Transverse colon (tissue), 4 donors: ENCODE results near the gene RPAIN. TPM values are rescaled to one million over a fixed set of nuclear protein-coding genes. Genes with fewer than 3 reads are reported as not detected.

Source experiments
- DNase-seq: peaks from one replicate; pipeline ENCODE4 v3.0.0-alpha.2; 2019
- H3K27ac ChIP-seq, 4 donors: fragments of 200-600 bp; sonication (generic); 2 replicates each; pipeline ENCODE4 v1.5.1; 2016 to 2018; ENCODE audit warnings: inconsistent platforms in 4 of 4
- H3K27me3 ChIP-seq: fragments of 200-600 bp; sonication (generic); 2 replicates; pipeline ENCODE4 v1.5.1; 2017; ENCODE audit warnings: inconsistent platforms
- H3K36me3 ChIP-seq, 4 donors: fragments of 200-600 bp; sonication (generic); 2 replicates each; pipeline ENCODE4 v1.5.1; 2017 to 2019; ENCODE audit warnings: inconsistent platforms in 4 of 4
- H3K4me1 ChIP-seq, 4 donors: fragments of 200-600 bp; sonication (generic); 2 replicates each; pipeline ENCODE4 v1.5.1; 2017 to 2020; ENCODE audit warnings: inconsistent platforms in 4 of 4
- H3K4me3 ChIP-seq, 4 donors: fragments of 200-600 bp; sonication (generic); 1 replicate in 1 of 4; 2 replicates in 3 of 4; pipeline versions ENCODE4 v1.5.1 to v1.6.1; 2017 to 2019; ENCODE audit warnings: inconsistent platforms in 4 of 4
- H3K9me3 ChIP-seq, 2 donors: fragments of 200-600 bp; sonication (generic); 2 replicates each; pipeline ENCODE4 v1.5.1; 2017 to 2019; ENCODE audit warnings: inconsistent platforms in 2 of 2
- CTCF ChIP-seq, 5 experiments: fragments of 200-600 bp in 3 of 5; fragments of 450-650 bp in 2 of 5; sonication (generic) in 3 of 5; IDR thresholded peaks; 1 replicate in 2 of 5; 2 replicates in 3 of 5; pipeline ENCODE4 v1.5.1; 2016 to 2017; ENCODE audit warnings: antibody characterized with exemption in 5 of 5, inconsistent platforms in 3 of 5, mild to moderate bottlenecking in 2 of 5, moderate library complexity in 1 of 5
- EP300 ChIP-seq: sonication (generic); formaldehyde crosslinking; IDR thresholded peaks from one replicate; pipeline ENCODE4 v1.6.1; 2017; ENCODE audit warnings: antibody characterized with exemption, low read depth
- POLR2A ChIP-seq: fragments of 450-650 bp; IDR thresholded peaks from one replicate; pipeline ENCODE4 v1.6.1; 2016; ENCODE audit warnings: antibody characterized with exemption, mild to moderate bottlenecking, moderate library complexity
- POLR2AphosphoS5 ChIP-seq, 3 donors: sonication (generic); formaldehyde crosslinking; IDR thresholded peaks; one replicate each; pipeline ENCODE4 v1.6.1; 2016; ENCODE audit warnings: antibody characterized with exemption in 3 of 3
- WGBS, 2 donors: methylation state at CpG; one replicate each; pipeline ENCODE4 v1.1.5; 2018; ENCODE audit warnings: low coverage in 1 of 2; 5-methylcytosine and 5-hydroxymethylcytosine counted together
- in situ Hi-C, 4 donors: fragments of 200-750 bp; cut with MboI; loops; one replicate each; pipeline versions ENCODE4 v1.15.0 to v1.15.1; 2017; ENCODE audit warnings: low sequenced_read_pairs in 3 of 4, low pct_ligation_motif_present in 1 of 4, low pct_unique_long_range_greater_than_20kb in 1 of 4
- intact Hi-C: fragments of 100-400 bp; cut with DNase I; formaldehyde crosslinking; loops from one replicate; pipeline ENCODE4 v1.15.1; 2023; ENCODE audit warnings: low total_unique reads
- total RNA-seq, 4 donors: library from RNA; depleted of rRNA; stranded (reverse); fragments of >200 nt; gene quantifications; one replicate each; pipeline ENCODE4 v1.1.0, GENCODE V29; 2016

The RPAIN gene, protein sequence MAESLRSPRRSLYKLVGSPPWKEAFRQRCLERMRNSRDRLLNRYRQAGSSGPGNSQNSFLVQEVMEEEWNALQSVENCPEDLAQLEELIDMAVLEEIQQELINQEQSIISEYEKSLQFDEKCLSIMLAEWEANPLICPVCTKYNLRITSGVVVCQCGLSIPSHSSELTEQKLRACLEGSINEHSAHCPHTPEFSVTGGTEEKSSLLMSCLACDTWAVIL
- 100 to 1,000 TPM in 1 of 4 donors, 10 to 100 TPM in 2, 1 to 10 TPM in 1; 9.4 to 566 (median 41.9) TPM for total RNA-seq

DNA sequence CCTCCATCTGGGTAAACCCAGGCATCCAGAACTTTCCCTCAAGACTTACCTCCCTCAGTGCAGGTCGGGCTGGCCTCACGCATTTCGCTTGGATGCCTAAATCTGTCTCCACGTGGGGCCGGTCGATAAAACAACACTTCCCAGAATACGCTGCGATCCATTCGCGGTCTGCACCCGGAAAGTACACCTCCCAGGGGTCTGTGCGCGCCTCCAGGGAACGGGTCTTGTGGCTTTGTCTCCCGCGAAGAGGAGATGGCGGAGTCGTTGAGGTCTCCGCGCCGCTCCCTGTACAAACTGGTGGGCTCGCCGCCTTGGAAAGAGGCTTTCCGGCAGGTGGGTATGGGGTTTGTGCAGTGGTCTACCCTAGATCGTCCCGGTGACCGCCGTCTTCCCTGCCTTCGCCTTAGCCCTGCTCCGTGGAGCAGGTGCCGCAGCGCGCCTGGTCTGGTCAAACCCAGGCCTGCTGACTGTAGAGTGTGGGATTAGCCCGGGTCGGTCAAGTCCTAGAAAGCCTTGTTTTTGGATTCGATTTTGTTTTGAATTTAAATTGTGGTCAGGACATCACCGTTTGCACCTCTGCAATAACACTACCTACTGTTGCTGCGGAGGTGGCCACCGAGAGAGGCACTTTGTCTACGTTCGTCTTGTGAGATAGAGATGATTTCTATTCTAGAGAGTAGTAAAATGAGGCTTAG, at the start of gene RPAIN:
RPAIN (plus strand) TSS at position 224 of the 695 bp plus-strand sequence; CDS start at position 253, 29 bp downstream.
- in situ Hi-C loops, result no loop called here
- H3K4me1 ChIP-seq, result peaks cover 21 to 39% (median 28%) of the 10 kb centered on the region in 4 donors
- peak within 1 kb of the TSS; percentile 71 to 92 (median 80) for H3K4me3 ChIP-seq
- peaks cover 0 to 21% (median 9%) of the 10 kb centered on the region in 4 donors for H3K36me3 ChIP-seq
- TF ChIP-seq POLR2A, result peak; percentile 43
- TF ChIP-seq EP300, result no peak
- peak; percentile 82 to 89 (median 84) for TF ChIP-seq POLR2AphosphoS5 (IDR thresholded peaks at IDR 0.05)
- H3K27me3 ChIP-seq, result no peaks in the 10 kb centered on the region
- no peaks in the 10 kb centered on the region for H3K9me3 ChIP-seq
- peak within 1 kb of the TSS; percentile 95 to 97 (median 95) for H3K27ac ChIP-seq
- 2 to 8% methylated on average over 4 to 27 of the region's 41 CpGs for WGBS, 2 donors
- peak; percentile 91 for DNase-seq
- intact Hi-C loops, result no loop called here

- Histone ChIP-seq H3K27ac (no peak overlapping the region), H3K27me3 (no peaks in the 10 kb centered on the region), H3K4me3 (no peak overlapping the region), H3K4me1 (no peaks in the 10 kb centered on the region), H3K9me3 (no peaks in the 10 kb centered on the region), H3K36me3 (peaks cover 0 to 48% (median 21%) of the 10 kb centered on the region in 4 donors)
- intact Hi-C loops (no loop called here), in situ Hi-C loops (no loop called here)
- WGBS, 2 donors, result 88 to 90% methylated on average over 4 of the region's 4 CpGs
- no peak for DNase-seq
- TF ChIP-seq POLR2AphosphoS5 (IDR thresholded peaks at IDR 0.05) (no peak), CTCF (IDR thresholded peaks at IDR 0.05) (no peak), EP300 (no peak), POLR2A (no peak)
Measured at GRCh38 chr17:5370411-5370810, 49.6 kb upstream of the RPAIN start.

GRCh38 chr17:5373112-5373511, 46.9 kb upstream of the RPAIN start:
- peaks cover 0 to 71% (median 30%) of the 10 kb centered on the region in 4 donors for H3K36me3 ChIP-seq
- 74 to 81% methylated on average over 6 of the region's 6 CpGs for WGBS, 2 donors
- H3K27me3 ChIP-seq, result no peaks in the 10 kb centered on the region
- intact Hi-C loops (no loop called here), in situ Hi-C loops (no loop called here)
- no peak overlapping the region for H3K27ac ChIP-seq
- H3K9me3 ChIP-seq, result no peaks in the 10 kb centered on the region
- H3K4me3 ChIP-seq, result no peak overlapping the region
- H3K4me1 ChIP-seq, result no peaks in the 10 kb centered on the region
- no peak for TF ChIP-seq POLR2AphosphoS5 (IDR thresholded peaks at IDR 0.05)
- TF ChIP-seq EP300, result no peak
- TF ChIP-seq POLR2A, result no peak
- no peak for TF ChIP-seq CTCF (IDR thresholded peaks at IDR 0.05)
- no peak for DNase-seq

DNA sequence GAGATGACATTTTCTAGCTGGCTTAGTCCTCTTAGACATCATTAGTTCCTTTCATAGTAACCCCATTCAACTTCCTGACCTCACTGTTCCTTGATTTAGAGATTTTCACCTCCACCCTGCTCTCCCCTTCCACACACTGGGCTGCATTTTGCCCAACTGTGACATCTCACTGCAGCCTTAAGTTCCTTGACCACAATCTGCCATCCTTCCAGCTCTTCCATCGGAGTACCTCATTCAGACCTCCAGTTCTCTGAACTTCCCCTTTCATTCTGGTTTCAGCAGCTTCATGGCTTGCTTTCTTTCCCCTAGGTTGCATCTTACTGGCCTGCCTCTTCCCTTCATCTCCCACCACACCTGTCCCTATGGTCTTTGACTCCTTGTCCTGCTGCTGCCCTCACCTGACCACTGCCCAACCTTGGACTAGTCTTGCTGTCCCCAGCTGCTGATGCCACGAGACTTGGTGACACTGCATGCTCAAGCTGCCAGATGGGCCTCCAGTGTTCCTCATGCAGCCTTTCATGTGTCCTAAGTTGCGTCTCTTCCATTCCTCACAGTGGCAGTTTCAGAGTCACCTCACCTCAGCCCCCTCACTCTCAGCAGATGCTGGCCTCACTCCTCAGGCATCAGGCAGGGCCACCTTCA, 41.3 kb upstream of the RPAIN start:
- Histone ChIP-seq H3K36me3 (peaks cover 0 to 84% (median 40%) of the 10 kb centered on the region in 4 donors), H3K27ac (no peak overlapping the region), H3K9me3 (no peaks in the 10 kb centered on the region), H3K4me3 (no peak overlapping the region), H3K27me3 (no peaks in the 10 kb centered on the region), H3K4me1 (no peaks in the 10 kb centered on the region)
- in situ Hi-C loops, result no loop called here
- 87 to 88% methylated on average over 3 of the region's 3 CpGs for WGBS, 2 donors
- no peak for DNase-seq
- TF ChIP-seq POLR2AphosphoS5 (IDR thresholded peaks at IDR 0.05) (no peak), EP300 (no peak), CTCF (IDR thresholded peaks at IDR 0.05) (no peak), POLR2A (no peak)
- intact Hi-C loops, result no loop called here
